Measurements from ENCODE around the gene TBC1D14. TPM values are rescaled to one million over a fixed set of nuclear protein-coding genes. Genes with fewer than 3 reads are reported as not detected.

The TBC1D14 gene
- total and polyA plus RNA-seq, 2 of the 4 experiments (the other 2 are of a cell fraction), result 31.7 to 40.7 TPM

- H3K9ac ChIP-seq (ENCODE audit: low read depth, low read length), result no peak overlapping the region
- no peak overlapping the region for H2AFZ ChIP-seq (replicated peaks; ENCODE audit: low read length, poor library complexity)
- H2BK20ac ChIP-seq (ENCODE audit: low read depth, low read length), result no peak overlapping the region
- BruUV-seq (replicated peaks), result no TSS peak
- no peaks in the 10 kb centered on the region for H3K27me3 ChIP-seq (ENCODE audit: control insufficient read depth, insufficient read depth, low read length)
- H3K4me3 ChIP-seq (ENCODE audit: insufficient read depth, low read depth, low read length), result no peak overlapping the region
- H4K5ac ChIP-seq (ENCODE audit: low read depth, low read length), result no peak overlapping the region
- no peaks in the 10 kb centered on the region for H3K9me3 ChIP-seq (ENCODE audit: control insufficient read depth, insufficient read depth, low read length)
- H3K23ac ChIP-seq (ENCODE audit: low read depth, low read length), result no peak overlapping the region
- no peak overlapping the region for H2AK9ac ChIP-seq (replicated peaks; ENCODE audit: low read depth, low read length, poor library complexity)
- H2AK5ac ChIP-seq (ENCODE audit: low read depth, low read length), result no peak overlapping the region
- H3K79me1 ChIP-seq (ENCODE audit: low read depth in 1 of 2, low read length in 2 of 2), result peaks cover 30 to 73% of the 10 kb centered on the region in 2 experiments
- no peak overlapping the region for H3K14ac ChIP-seq (replicated peaks; ENCODE audit: low read depth, low read length)
- no peak overlapping the region for H2BK15ac ChIP-seq (ENCODE audit: low read depth, low read length)
- peaks cover 46% of the 10 kb centered on the region for H4K20me1 ChIP-seq (ENCODE audit: insufficient read depth, low read length)
- ATAC-seq (ENCODE audit: low read depth) (no peak), DNase-seq (no peak)
- H2BK5ac ChIP-seq (ENCODE audit: low read depth, low read length, poor library complexity, severe bottlenecking), result no peak overlapping the region
- H4K91ac ChIP-seq (ENCODE audit: insufficient read depth, low read depth, low read length), result no peak overlapping the region
- H3K9me1 ChIP-seq (ENCODE audit: insufficient read depth, low read length), result peaks cover 9% of the 10 kb centered on the region
- H3K4me2 ChIP-seq (ENCODE audit: low read depth, low read length), result no peak overlapping the region
- H4K8ac ChIP-seq (ENCODE audit: low read depth in 2 of 2, low read length in 2 of 2), result no peak overlapping the region
- H3K36me3 ChIP-seq (ENCODE audit: control insufficient read depth, insufficient read depth, low read length), result peaks cover 34% of the 10 kb centered on the region
- dilution Hi-C loops (cut with HindIII; ENCODE audit: low sequenced_read_pairs, unreplicated experiment), result no loop called here
- H3K18ac ChIP-seq (ENCODE audit: low read depth, low read length), result no peak overlapping the region
- intact Hi-C loops (cut with micrococcal nuclease), result no loop called here
- no peak overlapping the region for H3K4ac ChIP-seq (ENCODE audit: low read depth, low read length)
- H2BK120ac ChIP-seq (ENCODE audit: low read depth, low read length), result no peak overlapping the region
- in situ Hi-C loops (cut with MboI; ENCODE audit: low sequenced_read_pairs), result no loop called here
- ChIA-PET CTCF (interaction anchor here (0.6 kb wide), 1 partner anchor 151 kb away, joined by 3 read pairs; no protein-coding TSS in a partner anchor), POLR2A (ENCODE audit: unreplicated experiment) (no interaction called here)
- no peak overlapping the region for H3K27ac ChIP-seq (ENCODE audit: insufficient read depth, low read length)
- TF ChIP-seq MAFK (IDR thresholded peaks at IDR 0.05; ENCODE audit: low read depth, low read length) (no peak), RCOR1 (IDR thresholded peaks at IDR 0.05; ENCODE audit: insufficient replicate concordance, low read length) (no peak), CEBPB (IDR thresholded peaks at IDR 0.05; ENCODE audit: low read depth, low read length) (no peak), CTCF (conservative IDR thresholded peaks at IDR 0.05; ENCODE audit: low read depth, low read length) (no peak), RFX5 (IDR thresholded peaks at IDR 0.05; ENCODE audit: low read depth, low read length) (no peak), SMC3 (IDR thresholded peaks at IDR 0.05; ENCODE audit: low read depth, low read length) (no peak), POLR2A (IDR thresholded peaks at IDR 0.05; ENCODE audit: low read depth, low read length) (no peak), BHLHE40 (IDR thresholded peaks at IDR 0.05; ENCODE audit: low read depth, low read length) (no peak), FOS (IDR thresholded peaks at IDR 0.05; ENCODE audit: low read depth, low read length) (no peak), NFE2L2 (IDR thresholded peaks at IDR 0.05; ENCODE audit: low read depth, low read length) (no peak), RAD21 (IDR thresholded peaks at IDR 0.05; ENCODE audit: low read length) (no peak), CHD1 (IDR thresholded peaks at IDR 0.05; ENCODE audit: low read depth, low read length) (no peak), MXI1 (IDR thresholded peaks at IDR 0.05; ENCODE audit: borderline replicate concordance, low read depth, low read length) (no peak), MAZ (IDR thresholded peaks at IDR 0.05; ENCODE audit: borderline replicate concordance, low read depth, low read length) (no peak)
- TF ChIP-seq, protein P1, sequence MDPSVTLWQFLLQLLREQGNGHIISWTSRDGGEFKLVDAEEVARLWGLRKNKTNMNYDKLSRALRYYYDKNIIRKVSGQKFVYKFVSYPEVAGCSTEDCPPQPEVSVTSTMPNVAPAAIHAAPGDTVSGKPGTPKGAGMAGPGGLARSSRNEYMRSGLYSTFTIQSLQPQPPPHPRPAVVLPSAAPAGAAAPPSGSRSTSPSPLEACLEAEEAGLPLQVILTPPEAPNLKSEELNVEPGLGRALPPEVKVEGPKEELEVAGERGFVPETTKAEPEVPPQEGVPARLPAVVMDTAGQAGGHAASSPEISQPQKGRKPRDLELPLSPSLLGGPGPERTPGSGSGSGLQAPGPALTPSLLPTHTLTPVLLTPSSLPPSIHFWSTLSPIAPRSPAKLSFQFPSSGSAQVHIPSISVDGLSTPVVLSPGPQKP (IDR thresholded peaks at IDR 0.05; ENCODE audit: borderline replicate concordance, low read depth, low read length), result no peak
- TF ChIP-seq, protein P2, sequence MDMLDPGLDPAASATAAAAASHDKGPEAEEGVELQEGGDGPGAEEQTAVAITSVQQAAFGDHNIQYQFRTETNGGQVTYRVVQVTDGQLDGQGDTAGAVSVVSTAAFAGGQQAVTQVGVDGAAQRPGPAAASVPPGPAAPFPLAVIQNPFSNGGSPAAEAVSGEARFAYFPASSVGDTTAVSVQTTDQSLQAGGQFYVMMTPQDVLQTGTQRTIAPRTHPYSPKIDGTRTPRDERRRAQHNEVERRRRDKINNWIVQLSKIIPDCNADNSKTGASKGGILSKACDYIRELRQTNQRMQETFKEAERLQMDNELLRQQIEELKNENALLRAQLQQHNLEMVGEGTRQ (IDR thresholded peaks at IDR 0.05; ENCODE audit: low read depth, low read length), result no peak
- no peaks in the 10 kb centered on the region for H3K4me1 ChIP-seq (ENCODE audit: control insufficient read depth, insufficient read depth, low read length)
- no peak overlapping the region for H3K56ac ChIP-seq (ENCODE audit: extremely low read depth, insufficient read depth, low read length)
- WGBS, 2 experiments (ENCODE audit: extremely low coverage in 2 of 2, insufficient read length in 1 of 2), result 97% methylated on average over 37 of the region's 52 CpGs; no CpG with 5 or more reads in 1 of the 2 experiments
Measured at GRCh38 chr4:7054106-7054880, 144.7 kb downstream of the TBC1D14 start.
